ENCODE data around the gene NOS1. TPM values are rescaled to one million over a fixed set of nuclear protein-coding genes. Genes with fewer than 3 reads are reported as not detected.

NOS1 gene
- total and polyA plus RNA-seq, 2 of the 8 experiments (the other 6 are each of a cell fraction or from before 2014, with no cell fraction given) = 1.5 to 2.0 TPM

DNA sequence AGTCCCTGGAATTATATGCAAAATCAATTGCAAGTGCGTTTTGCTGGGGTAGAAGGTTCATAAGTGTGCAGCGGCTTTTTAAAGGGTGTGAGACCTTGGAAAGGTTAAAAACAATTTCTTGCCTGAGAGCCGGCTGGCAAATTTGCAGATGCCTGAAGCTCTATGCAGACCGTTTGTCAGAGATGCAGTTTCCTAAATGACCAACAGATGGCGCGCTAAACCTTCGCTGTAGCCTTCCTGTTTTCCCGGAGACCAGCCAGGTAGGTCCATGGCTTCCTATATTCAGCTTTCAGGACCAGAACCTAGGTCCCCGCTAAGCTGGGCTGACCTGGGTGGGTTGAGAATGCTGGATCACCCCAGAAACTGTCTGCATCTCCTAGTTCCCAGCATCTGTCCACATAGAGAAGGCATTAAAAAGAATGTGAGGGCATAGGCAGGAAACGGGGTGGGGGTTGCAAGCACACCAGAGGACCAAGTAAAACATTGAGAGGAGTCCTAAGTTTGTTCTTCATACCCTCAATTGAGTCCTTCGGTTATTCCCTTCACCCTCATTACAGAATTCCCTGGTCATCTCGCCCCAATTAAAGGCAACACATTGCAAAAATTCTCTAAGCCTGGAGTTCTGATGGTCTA lies 5.7 kb upstream of the NOS1 start (continued):
- TF ChIP-seq, protein P1, sequence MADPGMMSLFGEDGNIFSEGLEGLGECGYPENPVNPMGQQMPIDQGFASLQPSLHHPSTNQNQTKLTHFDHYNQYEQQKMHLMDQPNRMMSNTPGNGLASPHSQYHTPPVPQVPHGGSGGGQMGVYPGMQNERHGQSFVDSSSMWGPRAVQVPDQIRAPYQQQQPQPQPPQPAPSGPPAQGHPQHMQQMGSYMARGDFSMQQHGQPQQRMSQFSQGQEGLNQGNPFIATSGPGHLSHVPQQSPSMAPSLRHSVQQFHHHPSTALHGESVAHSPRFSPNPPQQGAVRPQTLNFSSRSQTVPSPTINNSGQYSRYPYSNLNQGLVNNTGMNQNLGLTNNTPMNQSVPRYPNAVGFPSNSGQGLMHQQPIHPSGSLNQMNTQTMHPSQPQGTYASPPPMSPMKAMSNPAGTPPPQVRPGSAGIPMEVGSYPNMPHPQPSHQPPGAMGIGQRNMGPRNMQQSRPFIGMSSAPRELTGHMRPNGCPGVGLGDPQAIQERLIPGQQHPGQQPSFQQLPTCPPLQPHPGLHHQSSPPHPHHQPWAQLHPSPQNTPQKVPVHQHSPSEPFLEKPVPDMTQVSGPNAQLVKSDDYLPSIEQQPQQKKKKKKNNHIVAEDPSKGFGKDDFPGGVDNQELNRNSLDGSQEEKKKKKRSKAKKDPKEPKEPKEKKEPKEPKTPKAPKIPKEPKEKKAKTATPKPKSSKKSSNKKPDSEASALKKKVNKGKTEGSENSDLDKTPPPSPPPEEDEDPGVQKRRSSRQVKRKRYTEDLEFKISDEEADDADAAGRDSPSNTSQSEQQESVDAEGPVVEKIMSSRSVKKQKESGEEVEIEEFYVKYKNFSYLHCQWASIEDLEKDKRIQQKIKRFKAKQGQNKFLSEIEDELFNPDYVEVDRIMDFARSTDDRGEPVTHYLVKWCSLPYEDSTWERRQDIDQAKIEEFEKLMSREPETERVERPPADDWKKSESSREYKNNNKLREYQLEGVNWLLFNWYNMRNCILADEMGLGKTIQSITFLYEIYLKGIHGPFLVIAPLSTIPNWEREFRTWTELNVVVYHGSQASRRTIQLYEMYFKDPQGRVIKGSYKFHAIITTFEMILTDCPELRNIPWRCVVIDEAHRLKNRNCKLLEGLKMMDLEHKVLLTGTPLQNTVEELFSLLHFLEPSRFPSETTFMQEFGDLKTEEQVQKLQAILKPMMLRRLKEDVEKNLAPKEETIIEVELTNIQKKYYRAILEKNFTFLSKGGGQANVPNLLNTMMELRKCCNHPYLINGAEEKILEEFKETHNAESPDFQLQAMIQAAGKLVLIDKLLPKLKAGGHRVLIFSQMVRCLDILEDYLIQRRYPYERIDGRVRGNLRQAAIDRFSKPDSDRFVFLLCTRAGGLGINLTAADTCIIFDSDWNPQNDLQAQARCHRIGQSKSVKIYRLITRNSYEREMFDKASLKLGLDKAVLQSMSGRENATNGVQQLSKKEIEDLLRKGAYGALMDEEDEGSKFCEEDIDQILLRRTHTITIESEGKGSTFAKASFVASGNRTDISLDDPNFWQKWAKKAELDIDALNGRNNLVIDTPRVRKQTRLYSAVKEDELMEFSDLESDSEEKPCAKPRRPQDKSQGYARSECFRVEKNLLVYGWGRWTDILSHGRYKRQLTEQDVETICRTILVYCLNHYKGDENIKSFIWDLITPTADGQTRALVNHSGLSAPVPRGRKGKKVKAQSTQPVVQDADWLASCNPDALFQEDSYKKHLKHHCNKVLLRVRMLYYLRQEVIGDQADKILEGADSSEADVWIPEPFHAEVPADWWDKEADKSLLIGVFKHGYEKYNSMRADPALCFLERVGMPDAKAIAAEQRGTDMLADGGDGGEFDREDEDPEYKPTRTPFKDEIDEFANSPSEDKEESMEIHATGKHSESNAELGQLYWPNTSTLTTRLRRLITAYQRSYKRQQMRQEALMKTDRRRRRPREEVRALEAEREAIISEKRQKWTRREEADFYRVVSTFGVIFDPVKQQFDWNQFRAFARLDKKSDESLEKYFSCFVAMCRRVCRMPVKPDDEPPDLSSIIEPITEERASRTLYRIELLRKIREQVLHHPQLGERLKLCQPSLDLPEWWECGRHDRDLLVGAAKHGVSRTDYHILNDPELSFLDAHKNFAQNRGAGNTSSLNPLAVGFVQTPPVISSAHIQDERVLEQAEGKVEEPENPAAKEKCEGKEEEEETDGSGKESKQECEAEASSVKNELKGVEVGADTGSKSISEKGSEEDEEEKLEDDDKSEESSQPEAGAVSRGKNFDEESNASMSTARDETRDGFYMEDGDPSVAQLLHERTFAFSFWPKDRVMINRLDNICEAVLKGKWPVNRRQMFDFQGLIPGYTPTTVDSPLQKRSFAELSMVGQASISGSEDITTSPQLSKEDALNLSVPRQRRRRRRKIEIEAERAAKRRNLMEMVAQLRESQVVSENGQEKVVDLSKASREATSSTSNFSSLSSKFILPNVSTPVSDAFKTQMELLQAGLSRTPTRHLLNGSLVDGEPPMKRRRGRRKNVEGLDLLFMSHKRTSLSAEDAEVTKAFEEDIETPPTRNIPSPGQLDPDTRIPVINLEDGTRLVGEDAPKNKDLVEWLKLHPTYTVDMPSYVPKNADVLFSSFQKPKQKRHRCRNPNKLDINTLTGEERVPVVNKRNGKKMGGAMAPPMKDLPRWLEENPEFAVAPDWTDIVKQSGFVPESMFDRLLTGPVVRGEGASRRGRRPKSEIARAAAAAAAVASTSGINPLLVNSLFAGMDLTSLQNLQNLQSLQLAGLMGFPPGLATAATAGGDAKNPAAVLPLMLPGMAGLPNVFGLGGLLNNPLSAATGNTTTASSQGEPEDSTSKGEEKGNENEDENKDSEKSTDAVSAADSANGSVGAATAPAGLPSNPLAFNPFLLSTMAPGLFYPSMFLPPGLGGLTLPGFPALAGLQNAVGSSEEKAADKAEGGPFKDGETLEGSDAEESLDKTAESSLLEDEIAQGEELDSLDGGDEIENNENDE (IDR thresholded peaks at IDR 0.05; ENCODE audit: insufficient replicate concordance, low read length) = no peak
- TF ChIP-seq CREB1 (IDR thresholded peaks at IDR 0.05) (peak; percentile 34; the same call in 1 of the 2 replicates), YY1 (IDR thresholded peaks at IDR 0.05; ENCODE audit: low read depth, low read length) (0 out of 2 replicates have a peak, but pooled peaks have one; percentile 33), SP4 (IDR thresholded peaks at IDR 0.05; ENCODE audit: low read length) (no peak), RAD21 (IDR thresholded peaks at IDR 0.05 in 1 of 2, conservative IDR thresholded peaks at IDR 0.05 in 1 of 2; ENCODE audit: low read depth in 2 of 2, low read length in 2 of 2) (peak; percentile 97 to 99), TCF12 (IDR thresholded peaks at IDR 0.05; ENCODE audit: low read depth, low read length) (no peak), CBX5 (IDR thresholded peaks at IDR 0.05; ENCODE audit: low read depth, low read length) (no peak), JUND (IDR thresholded peaks at IDR 0.05; ENCODE audit: low read length) (no peak)
- TF ChIP-seq, protein P2, sequence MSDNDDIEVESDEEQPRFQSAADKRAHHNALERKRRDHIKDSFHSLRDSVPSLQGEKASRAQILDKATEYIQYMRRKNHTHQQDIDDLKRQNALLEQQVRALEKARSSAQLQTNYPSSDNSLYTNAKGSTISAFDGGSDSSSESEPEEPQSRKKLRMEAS (IDR thresholded peaks at IDR 0.05) = no peak

Measured in H1 (cell line).